Left ventricle myocardium inferior (tissue), 1 donor: ENCODE data around the gene SDHB. TPM values are rescaled to one million over a fixed set of nuclear protein-coding genes. Genes with fewer than 3 reads are reported as not detected.

Source experiments
- DNase-seq: peaks from one replicate; pipeline ENCODE4 v3.0.0-alpha.2; 2020
- H3K27ac ChIP-seq: fragments of 200-600 bp; replicated peaks from 2 replicates; pipeline ENCODE4 v1.8.0; 2021
- H3K27me3 ChIP-seq: fragments of 200-600 bp; 2 replicates; pipeline ENCODE4 v1.8.0; 2021; ENCODE audit warnings: low read depth
- H3K36me3 ChIP-seq: fragments of 200-600 bp; 2 replicates; pipeline ENCODE4 v1.8.0; 2021
- H3K4me1 ChIP-seq: fragments of 200-600 bp; 2 replicates; pipeline ENCODE4 v1.8.0; 2021
- H3K4me3 ChIP-seq: fragments of 200-600 bp; 2 replicates; pipeline ENCODE4 v1.8.0; 2021; ENCODE audit warnings: mild to moderate bottlenecking, moderate library complexity
- H3K9me3 ChIP-seq: fragments of 200-600 bp; replicated peaks from 2 replicates; pipeline ENCODE4 v1.8.0; 2021
- CTCF ChIP-seq: fragments of 200-600 bp; IDR thresholded peaks from 2 replicates; pipeline ENCODE4 v1.8.0; 2021; ENCODE audit warnings: antibody characterized with exemption, mild to moderate bottlenecking, borderline replicate concordance
- intact Hi-C: fragments of 100-400 bp; cut with micrococcal nuclease; formaldehyde crosslinking; loops from one replicate; pipeline ENCODE4 v1.11.0; 2022
- total RNA-seq: library from RNA; stranded (reverse); fragmentation: NEBNext Ultra II Directional; extraction: Animal tissue kit (Norgen Biotek cat#: 25700); gene quantifications from one replicate; pipeline ENCODE4 v1.2.1, GENCODE V29; 2021
- donor health status: DM: no; HTN: yes; CAD: no; lungs with severe emphysema.

The SDHB gene
- total RNA-seq, 1 donor from 2014 or later = 393 TPM

- intact Hi-C loops = no loop called here
- no peak for TF ChIP-seq CTCF
- H3K9me3 ChIP-seq = no peaks in the 10 kb centered on the region
- no peak overlapping the region for H3K27ac ChIP-seq
- peaks cover 26% of the 10 kb centered on the region for H3K27me3 ChIP-seq
- peaks cover 30% of the 10 kb centered on the region for H3K36me3 ChIP-seq
- DNase-seq = no peak
- H3K4me1 ChIP-seq = peaks cover 21% of the 10 kb centered on the region
- H3K4me3 ChIP-seq = no peak overlapping the region
These were observed 70.2 kb downstream of the SDHB start for GRCh38 chr1:16983649-16984048.

GRCh38 chr1:16982902-16983301, 70.9 kb downstream of the SDHB start:
- Histone ChIP-seq H3K27me3 (peaks cover 26% of the 10 kb centered on the region), H3K36me3 (peaks cover 23% of the 10 kb centered on the region), H3K4me3 (no peak overlapping the region), H3K9me3 (no peaks in the 10 kb centered on the region), H3K4me1 (peaks cover 26% of the 10 kb centered on the region), H3K27ac (no peak overlapping the region)
- no peak for TF ChIP-seq CTCF
- no peak for DNase-seq
- intact Hi-C loops = no loop called here

GRCh38 chr1:16981269-16981849, 72.5 kb downstream of the SDHB start:
- Histone ChIP-seq H3K27me3 (peaks cover 26% of the 10 kb centered on the region), H3K27ac (no peak overlapping the region), H3K36me3 (peaks cover 9% of the 10 kb centered on the region), H3K4me3 (no peak overlapping the region), H3K4me1 (peaks cover 26% of the 10 kb centered on the region), H3K9me3 (no peaks in the 10 kb centered on the region)
- DNase-seq = no peak
- TF ChIP-seq CTCF = no peak
- intact Hi-C loops = no loop called here

GRCh38 chr1:16980473-16981268, 73.2 kb downstream of the SDHB start, which contains the start of gene MFAP2:
Gene MFAP2, minus strand, starts transcription at chr1:16980620. Its CDS starts 2,347 bp downstream, at chr1:16978273.
- Histone ChIP-seq H3K36me3 (peaks cover 2% of the 10 kb centered on the region), H3K4me3 (peak within 1 kb of the TSS; percentile 65), H3K27me3 (peaks cover 26% of the 10 kb centered on the region), H3K4me1 (peaks cover 27% of the 10 kb centered on the region), H3K27ac (peak within 1 kb of the TSS; percentile 60), H3K9me3 (no peaks in the 10 kb centered on the region)
- no peak for DNase-seq
- intact Hi-C loops = no loop called here
- TF ChIP-seq CTCF = no peak

DNA sequence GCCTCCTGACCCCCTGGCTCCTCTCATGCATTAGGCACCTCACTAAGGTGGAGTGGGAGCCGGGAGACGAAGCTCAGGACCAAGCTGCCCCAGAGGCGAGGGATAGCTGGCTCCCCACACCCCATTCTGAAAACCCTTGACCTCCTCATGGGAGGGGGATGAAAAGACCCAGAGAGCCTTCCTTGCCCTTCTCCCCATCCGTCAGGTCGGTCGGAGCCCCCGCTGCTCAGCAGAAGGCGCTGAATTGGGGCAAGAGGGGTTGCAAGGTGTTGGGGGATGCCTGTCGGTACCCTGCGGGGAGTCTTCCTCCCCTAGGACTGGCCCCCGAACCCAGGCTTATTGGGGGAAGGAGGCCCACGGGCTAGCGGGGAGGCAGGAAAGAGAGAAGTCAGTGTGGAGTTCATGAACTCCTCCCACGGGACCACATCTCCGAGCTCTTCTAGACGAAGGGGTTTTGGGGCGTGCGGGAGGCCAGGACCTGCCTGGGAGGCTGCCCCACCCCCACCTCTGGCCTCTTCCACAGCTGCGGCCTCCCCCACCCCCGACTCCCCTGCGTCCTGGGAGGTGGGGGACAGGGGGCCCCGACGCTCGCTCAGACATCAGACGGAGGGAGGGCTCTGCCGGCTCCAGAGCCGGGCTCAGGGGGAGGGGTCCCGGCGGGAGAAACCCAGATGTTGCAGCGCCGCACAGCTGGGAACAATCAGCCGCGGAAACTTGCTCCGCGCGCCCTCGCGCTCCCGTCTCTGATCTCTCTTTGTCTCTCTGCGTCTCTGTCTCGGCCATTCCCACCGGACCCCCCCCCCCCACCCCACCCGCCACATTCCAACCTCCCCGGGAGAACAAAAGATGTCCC, 74.1 kb downstream of the SDHB start:
- H3K4me1 ChIP-seq = peaks cover 33% of the 10 kb centered on the region
- no peak for TF ChIP-seq CTCF
- peak overlapping the region; percentile 65 for H3K4me3 ChIP-seq
- DNase-seq = no peak
- no peaks in the 10 kb centered on the region for H3K36me3 ChIP-seq
- intact Hi-C loops = no loop called here
- no peaks in the 10 kb centered on the region for H3K9me3 ChIP-seq
- peak overlapping the region; percentile 60 for H3K27ac ChIP-seq
- H3K27me3 ChIP-seq = peaks cover 26% of the 10 kb centered on the region
